Measurements from ENCODE around the gene MRPL49. TPM values are rescaled to one million over a fixed set of nuclear protein-coding genes. Genes with fewer than 3 reads are reported as not detected.
A peak's percentile ranks its signal among the peaks of the same experiment; 100 is the strongest.

MRPL49 gene
- total and polyA plus RNA-seq, 2 of the 13 experiments (the other 11 are each of a cell fraction or from before 2014, with no cell fraction given) = 39.2 to 53.3 TPM

DNA sequence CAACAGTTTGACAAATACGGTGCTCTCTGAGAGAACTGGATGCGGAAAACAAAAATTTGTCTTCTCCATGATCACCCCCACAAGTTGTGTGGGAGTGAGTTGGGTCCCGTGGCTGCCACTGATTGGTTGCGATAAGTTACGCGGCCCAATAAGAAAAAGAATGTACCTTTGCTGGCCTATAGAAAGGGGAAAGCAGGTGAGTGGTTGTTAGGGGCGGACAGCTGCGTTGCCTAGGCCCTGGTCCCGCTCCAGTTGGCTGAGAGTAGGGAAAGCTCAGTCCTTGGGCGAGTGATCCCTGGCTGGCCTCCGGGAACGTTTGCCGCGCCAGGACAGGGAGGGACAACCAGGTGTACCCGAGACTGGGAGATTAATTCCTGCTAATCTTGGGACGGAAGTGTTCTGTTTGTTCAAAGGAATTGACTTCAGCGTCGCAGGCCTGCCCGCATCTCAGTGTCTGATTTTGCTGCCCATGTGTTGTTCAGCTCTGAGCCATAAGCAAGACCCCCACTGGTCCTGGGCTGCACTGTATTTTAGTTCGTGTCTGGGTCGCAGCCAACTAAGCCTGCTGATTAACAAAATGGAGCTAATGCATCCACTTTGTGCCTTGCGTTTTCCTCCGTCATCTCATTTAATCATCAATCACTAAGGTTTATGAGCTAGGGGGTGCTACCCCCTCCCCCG lies 13.0 kb downstream of the MRPL49 start (continued):
- TF ChIP-seq ZC3H13 (CRISPR knock-in tag; IDR thresholded peaks at IDR 0.05) = no peak
- no peak for TF ChIP-seq MLLT10 (CRISPR knock-in tag; IDR thresholded peaks at IDR 0.05)
- TF ChIP-seq, protein P1, sequence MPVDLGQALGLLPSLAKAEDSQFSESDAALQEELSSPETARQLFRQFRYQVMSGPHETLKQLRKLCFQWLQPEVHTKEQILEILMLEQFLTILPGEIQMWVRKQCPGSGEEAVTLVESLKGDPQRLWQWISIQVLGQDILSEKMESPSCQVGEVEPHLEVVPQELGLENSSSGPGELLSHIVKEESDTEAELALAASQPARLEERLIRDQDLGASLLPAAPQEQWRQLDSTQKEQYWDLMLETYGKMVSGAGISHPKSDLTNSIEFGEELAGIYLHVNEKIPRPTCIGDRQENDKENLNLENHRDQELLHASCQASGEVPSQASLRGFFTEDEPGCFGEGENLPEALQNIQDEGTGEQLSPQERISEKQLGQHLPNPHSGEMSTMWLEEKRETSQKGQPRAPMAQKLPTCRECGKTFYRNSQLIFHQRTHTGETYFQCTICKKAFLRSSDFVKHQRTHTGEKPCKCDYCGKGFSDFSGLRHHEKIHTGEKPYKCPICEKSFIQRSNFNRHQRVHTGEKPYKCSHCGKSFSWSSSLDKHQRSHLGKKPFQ (CRISPR knock-in tag; IDR thresholded peaks at IDR 0.05; ENCODE audit: insufficient replicate concordance) = peak; percentile 55
- no peak for TF ChIP-seq ZFYVE20 (CRISPR knock-in tag; IDR thresholded peaks at IDR 0.05; ENCODE audit: borderline replicate concordance, low read depth)
- TF ChIP-seq ZNF446 (CRISPR knock-in tag; IDR thresholded peaks at IDR 0.05) = no peak
- TF ChIP-seq RBFOX2 (IDR thresholded peaks at IDR 0.05; ENCODE audit: low read depth, low read length) = no peak
- TF ChIP-seq REPIN1 (CRISPR knock-in tag; IDR thresholded peaks at IDR 0.05; ENCODE audit: borderline replicate concordance, low read depth) = 0 out of 2 replicates have a peak, but pooled peaks have one; percentile 15
- TF ChIP-seq HHEX (CRISPR knock-in tag; IDR thresholded peaks at IDR 0.05) = no peak
- no peak for TF ChIP-seq ZNF678 (CRISPR knock-in tag; IDR thresholded peaks at IDR 0.05)
- peak; percentile 32; the same call in 1 of the 2 replicates for TF ChIP-seq MIXL1 (CRISPR knock-in tag; IDR thresholded peaks at IDR 0.05)
- TF ChIP-seq CREB1 (IDR thresholded peaks at IDR 0.05) = peak; percentile 31; the same call in 1 of the 2 replicates
- no peak; the same call in 1 of the 2 replicates for TF ChIP-seq CREB1 (CRISPR knock-in tag; IDR thresholded peaks at IDR 0.05)
- no peak for TF ChIP-seq BHLHE40 (IDR thresholded peaks at IDR 0.05; ENCODE audit: low read length)
- TF ChIP-seq, protein P2, sequence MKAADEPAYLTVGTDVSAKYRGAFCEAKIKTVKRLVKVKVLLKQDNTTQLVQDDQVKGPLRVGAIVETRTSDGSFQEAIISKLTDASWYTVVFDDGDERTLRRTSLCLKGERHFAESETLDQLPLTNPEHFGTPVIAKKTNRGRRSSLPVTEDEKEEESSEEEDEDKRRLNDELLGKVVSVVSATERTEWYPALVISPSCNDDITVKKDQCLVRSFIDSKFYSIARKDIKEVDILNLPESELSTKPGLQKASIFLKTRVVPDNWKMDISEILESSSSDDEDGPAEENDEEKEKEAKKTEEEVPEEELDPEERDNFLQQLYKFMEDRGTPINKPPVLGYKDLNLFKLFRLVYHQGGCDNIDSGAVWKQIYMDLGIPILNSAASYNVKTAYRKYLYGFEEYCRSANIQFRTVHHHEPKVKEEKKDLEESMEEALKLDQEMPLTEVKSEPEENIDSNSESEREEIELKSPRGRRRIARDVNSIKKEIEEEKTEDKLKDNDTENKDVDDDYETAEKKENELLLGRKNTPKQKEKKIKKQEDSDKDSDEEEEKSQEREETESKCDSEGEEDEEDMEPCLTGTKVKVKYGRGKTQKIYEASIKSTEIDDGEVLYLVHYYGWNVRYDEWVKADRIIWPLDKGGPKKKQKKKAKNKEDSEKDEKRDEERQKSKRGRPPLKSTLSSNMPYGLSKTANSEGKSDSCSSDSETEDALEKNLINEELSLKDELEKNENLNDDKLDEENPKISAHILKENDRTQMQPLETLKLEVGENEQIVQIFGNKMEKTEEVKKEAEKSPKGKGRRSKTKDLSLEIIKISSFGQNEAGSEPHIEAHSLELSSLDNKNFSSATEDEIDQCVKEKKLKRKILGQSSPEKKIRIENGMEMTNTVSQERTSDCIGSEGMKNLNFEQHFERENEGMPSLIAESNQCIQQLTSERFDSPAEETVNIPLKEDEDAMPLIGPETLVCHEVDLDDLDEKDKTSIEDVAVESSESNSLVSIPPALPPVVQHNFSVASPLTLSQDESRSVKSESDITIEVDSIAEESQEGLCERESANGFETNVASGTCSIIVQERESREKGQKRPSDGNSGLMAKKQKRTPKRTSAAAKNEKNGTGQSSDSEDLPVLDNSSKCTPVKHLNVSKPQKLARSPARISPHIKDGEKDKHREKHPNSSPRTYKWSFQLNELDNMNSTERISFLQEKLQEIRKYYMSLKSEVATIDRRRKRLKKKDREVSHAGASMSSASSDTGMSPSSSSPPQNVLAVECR (CRISPR knock-in tag; IDR thresholded peaks at IDR 0.05; ENCODE audit: borderline replicate concordance) = no peak
- TF ChIP-seq, protein P3, sequence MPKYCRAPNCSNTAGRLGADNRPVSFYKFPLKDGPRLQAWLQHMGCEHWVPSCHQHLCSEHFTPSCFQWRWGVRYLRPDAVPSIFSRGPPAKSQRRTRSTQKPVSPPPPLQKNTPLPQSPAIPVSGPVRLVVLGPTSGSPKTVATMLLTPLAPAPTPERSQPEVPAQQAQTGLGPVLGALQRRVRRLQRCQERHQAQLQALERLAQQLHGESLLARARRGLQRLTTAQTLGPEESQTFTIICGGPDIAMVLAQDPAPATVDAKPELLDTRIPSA (CRISPR knock-in tag; IDR thresholded peaks at IDR 0.05; ENCODE audit: borderline replicate concordance) = no peak
- TF ChIP-seq, protein P4, sequence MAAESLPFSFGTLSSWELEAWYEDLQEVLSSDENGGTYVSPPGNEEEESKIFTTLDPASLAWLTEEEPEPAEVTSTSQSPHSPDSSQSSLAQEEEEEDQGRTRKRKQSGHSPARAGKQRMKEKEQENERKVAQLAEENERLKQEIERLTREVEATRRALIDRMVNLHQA (CRISPR knock-in tag; IDR thresholded peaks at IDR 0.05) = no peak
- TF ChIP-seq, protein P5, sequence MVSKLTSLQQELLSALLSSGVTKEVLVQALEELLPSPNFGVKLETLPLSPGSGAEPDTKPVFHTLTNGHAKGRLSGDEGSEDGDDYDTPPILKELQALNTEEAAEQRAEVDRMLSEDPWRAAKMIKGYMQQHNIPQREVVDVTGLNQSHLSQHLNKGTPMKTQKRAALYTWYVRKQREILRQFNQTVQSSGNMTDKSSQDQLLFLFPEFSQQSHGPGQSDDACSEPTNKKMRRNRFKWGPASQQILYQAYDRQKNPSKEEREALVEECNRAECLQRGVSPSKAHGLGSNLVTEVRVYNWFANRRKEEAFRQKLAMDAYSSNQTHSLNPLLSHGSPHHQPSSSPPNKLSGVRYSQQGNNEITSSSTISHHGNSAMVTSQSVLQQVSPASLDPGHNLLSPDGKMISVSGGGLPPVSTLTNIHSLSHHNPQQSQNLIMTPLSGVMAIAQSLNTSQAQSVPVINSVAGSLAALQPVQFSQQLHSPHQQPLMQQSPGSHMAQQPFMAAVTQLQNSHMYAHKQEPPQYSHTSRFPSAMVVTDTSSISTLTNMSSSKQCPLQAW (CRISPR knock-in tag; IDR thresholded peaks at IDR 0.05) = no peak; the same call in none of the 2 replicates
- TF ChIP-seq, protein P6, sequence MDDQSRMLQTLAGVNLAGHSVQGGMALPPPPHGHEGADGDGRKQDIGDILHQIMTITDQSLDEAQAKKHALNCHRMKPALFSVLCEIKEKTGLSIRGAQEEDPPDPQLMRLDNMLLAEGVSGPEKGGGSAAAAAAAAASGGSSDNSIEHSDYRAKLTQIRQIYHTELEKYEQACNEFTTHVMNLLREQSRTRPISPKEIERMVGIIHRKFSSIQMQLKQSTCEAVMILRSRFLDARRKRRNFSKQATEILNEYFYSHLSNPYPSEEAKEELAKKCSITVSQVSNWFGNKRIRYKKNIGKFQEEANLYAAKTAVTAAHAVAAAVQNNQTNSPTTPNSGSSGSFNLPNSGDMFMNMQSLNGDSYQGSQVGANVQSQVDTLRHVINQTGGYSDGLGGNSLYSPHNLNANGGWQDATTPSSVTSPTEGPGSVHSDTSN (CRISPR knock-in tag; IDR thresholded peaks at IDR 0.05; ENCODE audit: borderline replicate concordance) = no peak
- no peak; a peak in 1 of 4 replicates for TF ChIP-seq EP300 (IDR thresholded peaks at IDR 0.05; ENCODE audit: low read depth in 2 of 2, low read length in 2 of 2)
- TF ChIP-seq EP300 (CRISPR knock-in tag; IDR thresholded peaks at IDR 0.05; ENCODE audit: borderline replicate concordance) = no peak

All from HepG2 (cell line).